Activated T-helper 2 cell treated with anti-CD3 and anti-CD28 coated beads, Interferon-gamma antibody, Interleukin-2, Interleukin-4, amounts not matched to agents 10 μg/mL and 5 μg/mL and 100 μg/mL, durations not matched to agents 14 hours and 24 hours and 36 hours (primary cell): ENCODE results near the gene NEXN. TPM values are rescaled to one million over a fixed set of nuclear protein-coding genes. Genes with fewer than 3 reads are reported as not detected.
A peak's percentile ranks its signal among the peaks of the same experiment; 100 is the strongest.
"Not testable (repeated sequence)": the region's sequence is repeated elsewhere in the genome, so short reads cannot be mapped to it uniquely, and the experiment has no call there.

Source experiments
- DNase-seq: peaks from one replicate; pipeline ENCODE4 v3.0.0; 2021; ENCODE audit warnings: low spot score
- H3K27ac Mint-ChIP-seq: one replicate; pipeline ENCODE4 v1.8.0; 2021; ENCODE audit warnings: mixed read lengths
- H3K27me3 Mint-ChIP-seq: one replicate; pipeline ENCODE4 v1.8.0; 2021; ENCODE audit warnings: low read depth, mixed read lengths
- H3K36me3 Mint-ChIP-seq: one replicate; pipeline ENCODE4 v1.8.0; 2021; ENCODE audit warnings: low read depth, mixed read lengths
- H3K4me1 Mint-ChIP-seq: one replicate; pipeline ENCODE4 v1.8.0; 2021; ENCODE audit warnings: low read depth, mixed read lengths
- H3K4me3 Mint-ChIP-seq: one replicate; pipeline ENCODE4 v1.8.0; 2021; ENCODE audit warnings: low read depth, mild to moderate bottlenecking, moderate library complexity, mixed read lengths
- H3K9me3 Mint-ChIP-seq: one replicate; pipeline ENCODE4 v1.8.0; 2021; ENCODE audit warnings: mixed read lengths
- intact Hi-C: fragments of 100-400 bp; cut with micrococcal nuclease; formaldehyde crosslinking; loops from one replicate; pipeline ENCODE4 v1.15.1; 2023
- total RNA-seq: library from RNA; stranded (reverse); gene quantifications from 2 replicates; pipeline ENCODE4 v1.2.3, GENCODE V29; 2022

Gene NEXN
- total RNA-seq, 1 donor from 2014 or later: 0.59 TPM

DNA sequence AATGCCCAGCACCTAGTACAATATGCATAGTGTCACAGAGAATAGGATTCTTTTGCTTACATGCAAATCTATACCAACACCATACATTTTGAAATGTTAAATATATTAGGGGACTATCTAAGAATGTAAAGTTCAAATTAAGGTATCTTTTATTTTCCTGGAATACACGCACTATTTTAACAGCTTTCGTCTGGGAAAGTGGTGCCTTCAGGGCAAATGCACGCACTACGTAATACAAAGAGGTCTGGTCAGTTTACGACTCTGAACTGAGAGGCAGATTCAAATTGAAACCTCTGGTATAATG lies 89.5 kb downstream of the NEXN start:
- DNase-seq: no peak
- Mint-ChIP-seq H3K27me3 (no peaks in the 10 kb centered on the region), H3K27ac (no peak overlapping the region), H3K36me3 (peaks cover 43% of the 10 kb centered on the region), H3K4me3 (no peak overlapping the region), H3K4me1 (peaks cover 37% of the 10 kb centered on the region), H3K9me3 (no peaks in the 10 kb centered on the region)
- intact Hi-C loops: loop anchor here (1.0 to 10.0 kb wide), 4 partner anchors 17 to 647 kb away; partner anchors contain the start of genes IFI44L and USP33

DNA sequence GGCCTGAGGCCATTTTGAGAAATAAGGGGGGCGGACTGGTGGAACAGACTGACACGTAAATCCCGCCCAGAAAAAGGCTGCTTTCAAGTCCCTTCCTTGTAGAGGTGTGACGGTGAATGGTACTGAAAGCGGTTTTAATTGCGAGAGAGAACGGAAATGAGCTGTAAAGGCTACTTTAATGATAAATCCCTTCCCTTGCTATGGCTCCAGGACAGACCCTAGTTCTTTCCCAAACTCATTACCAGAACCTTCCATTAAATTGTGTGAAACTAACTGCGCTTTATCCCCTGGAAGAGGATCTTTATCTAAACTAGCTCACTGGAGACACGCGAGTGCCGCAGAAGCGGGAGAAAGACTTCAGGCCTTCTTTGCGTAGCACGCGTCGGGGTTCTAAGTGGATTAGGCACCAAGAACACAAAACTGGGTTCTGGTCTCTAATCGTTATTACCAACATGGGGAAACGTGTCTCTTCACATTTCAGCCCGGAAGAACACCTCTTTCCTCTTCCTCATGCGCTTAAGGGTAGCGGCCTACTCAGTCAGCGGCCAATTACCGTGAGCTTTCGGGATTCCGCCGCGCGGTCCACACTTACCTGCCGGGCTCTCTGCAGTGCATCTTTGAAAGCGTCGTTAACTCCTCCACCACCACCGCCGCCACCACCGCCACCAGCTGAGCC lies 90.0 kb downstream of the NEXN start:
- Mint-ChIP-seq H3K27me3 (no peaks in the 10 kb centered on the region), H3K27ac (no peak overlapping the region), H3K9me3 (no peaks in the 10 kb centered on the region), H3K36me3 (peaks cover 41% of the 10 kb centered on the region), H3K4me1 (peaks cover 38% of the 10 kb centered on the region), H3K4me3 (no peak overlapping the region)
- intact Hi-C loops: loop anchor here (1.0 to 10.0 kb wide), 4 partner anchors 18 to 646 kb away; partner anchors contain the start of genes IFI44L and USP33
- peak; percentile 80 for DNase-seq

DNA sequence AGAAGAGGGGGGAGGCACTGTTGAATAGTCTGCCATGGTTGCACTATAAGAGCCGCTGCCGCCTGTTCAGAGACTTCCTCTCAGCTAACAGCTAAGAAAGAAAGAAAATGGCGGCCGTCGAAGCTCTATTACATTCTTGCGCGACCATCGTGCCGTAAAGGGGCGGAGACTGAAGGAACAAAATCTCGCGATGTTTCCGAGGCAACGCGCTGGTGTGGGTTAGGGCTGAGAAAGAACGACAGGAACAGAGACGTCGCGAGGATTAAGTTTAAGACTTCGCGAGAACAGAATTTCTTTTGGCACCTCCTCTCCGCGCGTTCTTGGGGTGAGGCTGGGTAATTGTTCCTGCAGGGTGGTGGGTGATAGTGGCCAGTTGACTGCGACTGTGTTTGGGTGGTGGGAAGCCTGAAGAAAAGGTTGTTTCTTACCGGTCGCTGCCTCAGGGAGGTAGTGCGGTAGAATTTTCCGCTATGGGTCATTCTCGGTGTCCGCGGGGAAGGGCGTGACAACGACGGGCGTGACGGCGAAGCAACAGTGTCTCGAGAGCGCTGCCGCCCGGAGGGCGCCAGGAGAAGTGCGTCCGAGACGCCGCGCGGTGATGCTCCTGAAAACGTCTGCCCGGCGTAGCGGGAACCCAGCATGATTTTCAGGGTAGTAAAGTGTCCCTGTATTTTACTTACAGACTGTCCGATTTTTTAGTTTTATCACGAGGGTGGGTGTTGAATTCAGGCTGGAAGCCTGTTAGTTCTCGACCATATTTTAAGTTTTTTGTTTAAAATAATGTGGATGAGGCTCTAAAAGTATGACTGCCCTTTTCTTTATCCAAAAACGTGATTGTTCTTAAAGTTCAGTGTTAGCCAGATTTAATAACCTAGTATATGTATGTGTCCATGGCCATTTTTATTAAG lies 90.8 kb downstream of the NEXN start, which contains the start of gene FUBP1:
Gene FUBP1 (minus strand): TSS at position 104 of the 908 bp plus-strand sequence. CDS start 68 bp downstream, at position 36.
- H3K4me3 Mint-ChIP-seq: no peak within 1 kb of the TSS
- peaks cover 43% of the 10 kb centered on the region for H3K4me1 Mint-ChIP-seq
- DNase-seq: peak; percentile 95
- intact Hi-C loops: loop anchor here (1.0 to 10.0 kb wide), 6 partner anchors 18 to 646 kb away; partner anchors contain the start of genes DNAJB4, IFI44L and USP33
- peaks cover 42% of the 10 kb centered on the region for H3K36me3 Mint-ChIP-seq
- no peak within 1 kb of the TSS for H3K27ac Mint-ChIP-seq
- no peaks in the 10 kb centered on the region for H3K9me3 Mint-ChIP-seq
- H3K27me3 Mint-ChIP-seq: no peaks in the 10 kb centered on the region

DNA sequence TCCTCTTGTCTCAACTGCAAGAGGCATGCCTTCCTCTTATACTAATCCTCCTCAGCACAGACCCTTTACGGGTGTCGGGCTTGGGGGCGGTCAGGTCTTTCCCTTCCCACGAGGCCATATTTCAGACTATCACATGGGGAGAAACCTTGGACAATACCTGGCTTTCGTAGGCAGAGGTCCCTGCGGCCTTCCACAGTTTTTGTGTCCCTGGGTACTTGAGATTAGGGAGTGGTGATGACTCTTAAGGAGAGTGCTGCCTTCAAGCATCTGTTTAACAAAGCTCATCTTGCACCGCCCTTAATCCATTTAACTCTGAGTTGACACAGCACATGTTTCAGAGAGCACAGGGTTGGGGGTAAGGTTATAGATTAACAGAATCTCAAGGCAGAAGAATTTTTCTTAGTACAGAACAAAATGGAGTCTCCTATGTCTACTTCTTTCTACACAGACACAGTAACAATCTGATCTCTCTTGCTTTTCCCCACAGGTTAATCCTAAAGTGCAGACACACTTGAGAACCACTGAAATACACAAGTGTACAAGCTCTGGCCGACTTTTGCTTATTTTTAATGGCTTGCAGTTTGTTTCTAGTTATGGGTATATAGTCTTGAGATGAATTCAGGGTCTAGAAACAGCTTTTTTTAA lies 95.0 kb downstream of the NEXN start:
- H3K4me3 Mint-ChIP-seq, H3K9me3 Mint-ChIP-seq, intact Hi-C loops, DNase-seq, H3K27me3 Mint-ChIP-seq: not testable (repeated sequence)
- Mint-ChIP-seq H3K27ac (peak overlapping the region; percentile 73), H3K36me3 (peaks cover 38% of the 10 kb centered on the region), H3K4me1 (peaks cover 48% of the 10 kb centered on the region)

DNA sequence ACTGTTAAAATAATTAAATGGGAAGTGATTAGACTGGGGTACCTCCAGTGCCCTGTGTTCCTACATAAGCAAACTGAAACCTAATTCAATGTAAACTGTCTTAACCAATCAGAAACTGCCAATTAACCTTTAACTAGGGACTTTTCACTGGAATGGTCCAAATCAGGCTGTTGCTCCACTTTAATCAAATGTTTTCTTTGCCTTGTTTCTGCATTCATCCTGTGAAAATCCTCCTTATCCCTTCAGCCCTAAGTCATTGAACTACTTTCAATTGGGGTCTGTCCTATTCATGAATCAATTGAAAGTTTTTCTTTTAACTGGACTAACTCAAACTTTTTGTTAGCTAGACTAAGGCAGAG lies 95.6 kb downstream of the NEXN start:
- Mint-ChIP-seq H3K4me3 (no peak overlapping the region), H3K9me3 (no peaks in the 10 kb centered on the region), H3K27me3 (no peaks in the 10 kb centered on the region), H3K4me1 (peaks cover 52% of the 10 kb centered on the region), H3K36me3 (peaks cover 43% of the 10 kb centered on the region), H3K27ac (peak overlapping the region; percentile 73)
- no peak for DNase-seq
- intact Hi-C loops: no loop called here

DNA sequence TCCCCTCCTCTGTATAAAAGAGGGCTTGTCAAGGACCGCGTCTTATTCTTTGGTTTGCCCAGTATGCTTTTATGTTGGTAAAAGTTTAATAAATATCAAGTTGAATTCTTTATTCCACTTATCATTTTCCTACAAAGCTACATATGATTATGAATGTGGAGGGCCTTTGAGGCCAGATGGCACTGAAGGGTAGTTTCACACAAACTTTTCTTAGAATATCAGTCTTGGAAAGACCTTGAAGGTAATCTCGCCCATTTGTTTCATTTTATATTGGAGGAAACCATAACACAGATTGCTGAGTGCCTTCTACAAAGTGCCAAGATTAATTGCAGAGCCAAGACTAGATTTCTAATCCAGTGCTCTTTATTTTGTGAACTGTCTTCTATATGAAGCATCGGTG lies 96.2 kb downstream of the NEXN start:
- no peak for DNase-seq
- peak overlapping the region; percentile 19 for H3K27ac Mint-ChIP-seq
- no peak overlapping the region for H3K4me3 Mint-ChIP-seq
- intact Hi-C loops: no loop called here
- H3K4me1 Mint-ChIP-seq: peaks cover 58% of the 10 kb centered on the region
- H3K27me3 Mint-ChIP-seq: no peaks in the 10 kb centered on the region
- no peaks in the 10 kb centered on the region for H3K9me3 Mint-ChIP-seq
- H3K36me3 Mint-ChIP-seq: peaks cover 49% of the 10 kb centered on the region

DNA sequence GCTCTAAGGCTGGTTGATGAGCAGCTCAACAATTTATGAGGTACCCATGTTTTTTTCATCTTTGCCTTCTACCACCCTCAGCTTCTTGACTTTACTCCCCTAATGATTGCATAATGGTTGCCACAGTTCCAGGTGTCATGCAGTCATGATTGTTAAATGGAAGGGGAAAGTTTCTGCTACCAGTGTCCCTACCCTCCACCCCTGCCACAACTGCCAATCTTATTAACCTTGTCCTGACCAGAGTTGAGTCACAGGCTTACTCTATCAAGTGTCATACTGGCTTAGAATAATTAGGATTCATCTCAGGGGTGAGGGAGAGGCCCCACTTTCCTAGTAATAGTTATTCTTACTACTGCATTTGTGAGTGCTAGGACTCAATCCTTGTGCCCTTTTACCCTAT lies 98.4 kb downstream of the NEXN start:
- intact Hi-C loops: no loop called here
- no peak for DNase-seq
- Mint-ChIP-seq H3K4me3 (no peak overlapping the region), H3K27ac (no peak overlapping the region), H3K9me3 (no peaks in the 10 kb centered on the region), H3K4me1 (peaks cover 52% of the 10 kb centered on the region), H3K27me3 (no peaks in the 10 kb centered on the region), H3K36me3 (peaks cover 42% of the 10 kb centered on the region)

DNA sequence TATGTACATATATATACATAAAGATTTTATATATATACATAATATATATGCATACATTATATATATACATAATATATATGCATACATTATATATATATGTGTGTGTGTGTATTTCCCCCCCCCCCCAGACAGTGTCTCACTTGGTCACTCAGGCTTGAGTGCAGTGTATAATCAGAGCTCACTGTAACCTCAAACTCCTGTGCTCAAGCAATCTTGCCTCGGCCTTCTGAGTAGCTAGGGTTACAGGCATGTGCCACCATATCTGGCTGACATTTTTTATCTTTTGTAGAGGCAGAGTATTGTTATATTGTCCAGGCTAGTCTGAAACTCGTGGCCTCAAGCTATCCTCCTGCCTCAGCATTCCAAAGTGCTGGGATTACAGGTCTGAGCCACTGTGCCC lies 99.5 kb downstream of the NEXN start:
- Mint-ChIP-seq H3K27me3 (no peaks in the 10 kb centered on the region), H3K4me1 (peaks cover 48% of the 10 kb centered on the region), H3K36me3 (peaks cover 42% of the 10 kb centered on the region), H3K27ac (no peak overlapping the region), H3K9me3 (no peaks in the 10 kb centered on the region), H3K4me3 (no peak overlapping the region)
- DNase-seq: no peak
- intact Hi-C loops: no loop called here

DNA sequence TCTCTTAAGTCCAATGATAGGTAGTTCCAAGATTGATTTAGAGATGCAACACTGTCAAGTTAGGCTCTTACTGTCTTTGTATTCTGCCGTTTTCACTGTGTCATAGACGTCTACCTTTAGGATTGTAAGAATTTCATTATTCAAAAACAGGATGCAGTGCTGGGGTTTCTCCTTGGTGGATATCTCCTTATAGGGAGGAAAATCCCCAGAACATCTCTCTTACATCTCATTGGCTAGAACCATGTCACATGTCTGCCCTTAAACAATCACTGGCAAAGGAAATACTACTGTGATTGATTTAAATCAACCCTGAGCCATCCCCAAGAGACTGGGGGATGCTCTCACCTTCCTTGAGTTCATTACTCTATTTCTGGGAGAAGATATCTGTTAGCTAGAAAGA lies 101.3 kb downstream of the NEXN start:
- no peak overlapping the region for H3K4me3 Mint-ChIP-seq
- H3K9me3 Mint-ChIP-seq: no peaks in the 10 kb centered on the region
- H3K27ac Mint-ChIP-seq: no peak overlapping the region
- H3K27me3 Mint-ChIP-seq: no peaks in the 10 kb centered on the region
- H3K36me3 Mint-ChIP-seq: peaks cover 33% of the 10 kb centered on the region
- H3K4me1 Mint-ChIP-seq: peaks cover 34% of the 10 kb centered on the region
- no peak for DNase-seq
- intact Hi-C loops: no loop called here

DNA sequence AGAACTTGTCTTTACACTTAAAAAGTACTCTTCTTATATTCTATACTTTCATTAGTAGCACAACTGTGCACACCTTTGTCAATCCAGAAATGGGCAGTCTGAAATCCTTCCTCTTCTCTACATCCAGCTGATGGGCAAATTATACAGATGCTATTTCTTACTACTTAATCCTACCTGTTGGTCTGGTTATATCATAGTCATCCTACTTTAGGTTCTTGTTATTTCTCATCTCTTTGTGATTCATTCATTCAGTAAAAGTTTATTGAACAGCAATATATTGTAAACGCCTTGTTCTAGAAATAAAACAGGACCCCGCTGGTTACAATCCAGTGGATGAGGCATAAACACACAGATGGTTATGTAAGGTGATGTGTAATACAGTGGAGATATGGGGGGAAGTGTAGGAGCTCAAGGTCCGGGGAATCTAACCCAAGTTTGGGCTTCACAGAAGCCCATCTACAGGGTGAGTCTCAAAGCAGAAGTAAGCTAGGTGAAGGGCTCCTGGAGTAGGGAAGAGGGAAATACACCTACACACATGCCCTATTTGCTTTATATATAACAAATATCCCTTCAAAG lies 102.3 kb downstream of the NEXN start:
- H3K9me3 Mint-ChIP-seq: no peaks in the 10 kb centered on the region
- intact Hi-C loops: no loop called here
- no peak for DNase-seq
- H3K36me3 Mint-ChIP-seq: peaks cover 30% of the 10 kb centered on the region
- no peaks in the 10 kb centered on the region for H3K27me3 Mint-ChIP-seq
- no peak overlapping the region for H3K4me3 Mint-ChIP-seq
- H3K4me1 Mint-ChIP-seq: peaks cover 31% of the 10 kb centered on the region
- no peak overlapping the region for H3K27ac Mint-ChIP-seq

DNA sequence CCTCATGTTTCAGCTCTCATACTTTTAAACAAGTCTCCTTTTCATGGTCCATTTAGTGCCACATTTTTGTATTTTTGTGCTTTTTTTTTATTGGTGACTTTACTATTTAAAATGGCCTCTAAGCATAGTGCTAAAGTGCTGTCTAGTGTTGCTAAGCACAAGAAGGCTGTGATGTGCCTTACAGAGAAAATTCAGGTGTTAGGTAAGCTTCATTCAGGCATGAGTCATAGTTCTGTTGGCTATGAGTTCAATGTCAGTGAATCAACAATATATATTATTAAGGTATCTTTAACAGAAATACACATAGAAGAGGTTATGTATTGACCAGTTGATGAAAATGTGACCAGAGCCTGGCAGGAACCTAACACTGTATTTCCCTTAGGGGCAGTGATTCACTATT lies 103.2 kb downstream of the NEXN start:
- no peak overlapping the region for H3K27ac Mint-ChIP-seq
- intact Hi-C loops: no loop called here

More for the DNA sequence above, 103.2 kb downstream of the NEXN start:
- Mint-ChIP-seq H3K4me3 (no peak overlapping the region), H3K36me3 (peaks cover 25% of the 10 kb centered on the region), H3K9me3 (no peaks in the 10 kb centered on the region), H3K27me3 (no peaks in the 10 kb centered on the region), H3K4me1 (peaks cover 25% of the 10 kb centered on the region)
- no peak for DNase-seq
